ENCODE data around the gene NINL. TPM values are rescaled to one million over a fixed set of nuclear protein-coding genes. Genes with fewer than 3 reads are reported as not detected.

NINL gene
- total RNA-seq, 1 donor from 2014 or later, result 86.8 TPM

DNA sequence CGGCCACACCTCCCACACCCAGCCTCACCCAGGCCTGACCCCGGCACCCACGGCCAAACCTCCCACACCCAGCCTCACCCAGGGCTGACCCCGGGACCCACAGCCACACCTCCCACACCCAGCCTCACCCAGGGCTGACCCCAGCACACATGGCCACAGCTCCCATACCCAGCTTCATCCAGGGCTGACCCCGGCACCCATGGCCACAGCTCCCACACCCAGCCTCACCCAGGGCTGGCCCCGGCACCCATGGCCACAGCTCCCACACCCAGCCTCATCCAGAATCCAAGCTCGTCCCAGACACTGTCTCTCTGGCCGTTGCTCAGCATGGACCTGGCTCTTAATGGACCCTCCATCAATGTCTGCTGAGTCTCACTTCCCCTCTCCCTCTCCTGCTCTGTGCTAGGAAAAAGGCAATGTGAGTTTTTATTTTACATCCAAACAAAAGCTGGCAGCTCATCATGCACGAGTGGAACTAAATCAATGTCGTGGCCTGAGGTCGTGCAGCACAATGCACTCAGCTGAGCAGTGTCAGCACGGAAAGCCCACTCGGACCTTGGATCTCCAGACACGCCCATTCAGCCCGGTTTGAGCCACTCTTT lies 36.1 kb downstream of the NINL start:
- Mint-ChIP-seq H3K4me1 (ENCODE audit: low read depth, unreplicated experiment) (peaks cover 59% of the 10 kb centered on the region), H3K36me3 (ENCODE audit: unreplicated experiment) (no peaks in the 10 kb centered on the region), H3K27ac (ENCODE audit: unreplicated experiment) (peak overlapping the region; percentile 64), H3K27me3 (ENCODE audit: unreplicated experiment) (peaks cover 4% of the 10 kb centered on the region), H3K4me3 (ENCODE audit: unreplicated experiment) (peak overlapping the region; percentile 41), H3K9me3 (ENCODE audit: unreplicated experiment) (peaks cover 6% of the 10 kb centered on the region)
- no peak for DNase-seq
- TF ChIP-seq, protein P1, sequence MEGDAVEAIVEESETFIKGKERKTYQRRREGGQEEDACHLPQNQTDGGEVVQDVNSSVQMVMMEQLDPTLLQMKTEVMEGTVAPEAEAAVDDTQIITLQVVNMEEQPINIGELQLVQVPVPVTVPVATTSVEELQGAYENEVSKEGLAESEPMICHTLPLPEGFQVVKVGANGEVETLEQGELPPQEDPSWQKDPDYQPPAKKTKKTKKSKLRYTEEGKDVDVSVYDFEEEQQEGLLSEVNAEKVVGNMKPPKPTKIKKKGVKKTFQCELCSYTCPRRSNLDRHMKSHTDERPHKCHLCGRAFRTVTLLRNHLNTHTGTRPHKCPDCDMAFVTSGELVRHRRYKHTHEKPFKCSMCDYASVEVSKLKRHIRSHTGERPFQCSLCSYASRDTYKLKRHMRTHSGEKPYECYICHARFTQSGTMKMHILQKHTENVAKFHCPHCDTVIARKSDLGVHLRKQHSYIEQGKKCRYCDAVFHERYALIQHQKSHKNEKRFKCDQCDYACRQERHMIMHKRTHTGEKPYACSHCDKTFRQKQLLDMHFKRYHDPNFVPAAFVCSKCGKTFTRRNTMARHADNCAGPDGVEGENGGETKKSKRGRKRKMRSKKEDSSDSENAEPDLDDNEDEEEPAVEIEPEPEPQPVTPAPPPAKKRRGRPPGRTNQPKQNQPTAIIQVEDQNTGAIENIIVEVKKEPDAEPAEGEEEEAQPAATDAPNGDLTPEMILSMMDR (IDR thresholded peaks at IDR 0.05; ENCODE audit: partially characterized antibody, unreplicated experiment), result no peak

DNA sequence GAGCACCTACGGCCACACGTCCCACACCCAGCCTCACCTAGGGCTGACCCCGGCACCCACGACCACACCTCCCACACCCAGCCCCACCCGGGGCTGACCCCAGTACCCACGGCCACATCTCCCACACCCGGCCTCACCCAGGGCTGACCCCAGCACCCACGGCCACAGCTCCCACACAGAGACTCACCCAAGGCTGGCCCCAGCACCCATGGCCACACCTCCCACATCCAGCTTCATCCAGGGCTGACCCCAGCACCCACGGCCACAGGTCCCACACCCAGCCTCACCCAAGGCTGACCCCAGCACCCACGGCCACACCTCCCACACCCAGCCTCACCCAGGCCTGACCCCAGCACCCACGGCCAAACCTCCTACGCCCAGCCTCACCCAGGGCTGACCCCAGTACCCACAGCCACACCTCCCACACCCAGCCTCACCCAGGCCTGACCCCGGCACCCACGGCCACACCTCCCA lies 36.7 kb downstream of the NINL start:
- no peak overlapping the region for H3K27ac Mint-ChIP-seq (ENCODE audit: unreplicated experiment)
- peaks cover 53% of the 10 kb centered on the region for H3K4me1 Mint-ChIP-seq (ENCODE audit: low read depth, unreplicated experiment)
- H3K27me3 Mint-ChIP-seq (ENCODE audit: unreplicated experiment), result peaks cover 4% of the 10 kb centered on the region
- TF ChIP-seq, protein P1 (IDR thresholded peaks at IDR 0.05; ENCODE audit: partially characterized antibody, unreplicated experiment), result no peak
- DNase-seq, result no peak
- no peaks in the 10 kb centered on the region for H3K36me3 Mint-ChIP-seq (ENCODE audit: unreplicated experiment)
- H3K4me3 Mint-ChIP-seq (ENCODE audit: unreplicated experiment), result no peak overlapping the region
- H3K9me3 Mint-ChIP-seq (ENCODE audit: unreplicated experiment), result peaks cover 6% of the 10 kb centered on the region

DNA sequence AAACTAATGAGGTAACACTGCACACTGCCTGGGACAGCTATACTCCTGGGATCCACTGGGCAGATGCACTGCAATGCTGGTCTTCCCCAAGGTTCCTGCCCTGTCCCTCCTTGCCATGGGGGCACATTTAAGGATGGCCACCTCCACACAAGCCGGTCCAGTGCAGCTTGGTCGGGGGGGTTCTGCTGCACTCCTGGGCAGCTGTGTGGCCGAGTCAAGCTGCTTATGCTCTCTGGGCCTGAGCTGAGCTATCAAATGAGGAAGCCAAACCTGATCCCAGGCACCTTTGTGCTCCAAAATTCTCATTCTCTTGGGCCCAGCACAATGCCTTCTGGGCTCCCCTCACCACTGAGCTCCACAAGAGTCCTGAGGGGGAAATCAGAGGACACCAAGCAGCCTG lies 37.3 kb downstream of the NINL start:
- TF ChIP-seq, protein P1 (IDR thresholded peaks at IDR 0.05; ENCODE audit: partially characterized antibody, unreplicated experiment), result no peak
- H3K4me1 Mint-ChIP-seq (ENCODE audit: low read depth, unreplicated experiment), result peaks cover 49% of the 10 kb centered on the region
- H3K27ac Mint-ChIP-seq (ENCODE audit: unreplicated experiment), result no peak overlapping the region
- H3K27me3 Mint-ChIP-seq (ENCODE audit: unreplicated experiment), result peaks cover 4% of the 10 kb centered on the region
- no peaks in the 10 kb centered on the region for H3K36me3 Mint-ChIP-seq (ENCODE audit: unreplicated experiment)
- DNase-seq, result no peak
- H3K9me3 Mint-ChIP-seq (ENCODE audit: unreplicated experiment), result peaks cover 4% of the 10 kb centered on the region
- H3K4me3 Mint-ChIP-seq (ENCODE audit: unreplicated experiment), result no peak overlapping the region

DNA sequence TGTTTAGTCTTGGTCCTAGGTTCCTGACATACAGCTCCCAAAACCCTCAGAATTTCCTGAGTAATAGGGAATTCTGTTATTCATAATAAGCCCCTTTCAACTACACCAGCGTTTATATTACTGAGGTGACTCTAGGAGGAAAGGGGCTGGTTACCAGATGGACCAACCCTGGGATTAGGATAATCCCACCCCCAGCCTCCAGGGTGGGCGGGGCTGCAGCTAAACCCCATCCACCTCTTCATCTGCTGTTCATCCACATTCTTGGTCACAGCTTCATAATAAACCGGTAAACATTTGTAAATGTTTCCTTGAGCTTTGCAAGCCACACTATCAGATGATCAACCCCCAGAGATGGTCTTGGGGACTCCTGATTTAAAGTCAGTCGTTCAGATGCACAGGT lies 38.3 kb downstream of the NINL start:
- H3K36me3 Mint-ChIP-seq (ENCODE audit: unreplicated experiment), result no peaks in the 10 kb centered on the region
- H3K4me3 Mint-ChIP-seq (ENCODE audit: unreplicated experiment), result no peak overlapping the region
- no peak overlapping the region for H3K27ac Mint-ChIP-seq (ENCODE audit: unreplicated experiment)
- H3K4me1 Mint-ChIP-seq (ENCODE audit: low read depth, unreplicated experiment), result peaks cover 47% of the 10 kb centered on the region
- TF ChIP-seq, protein P1 (IDR thresholded peaks at IDR 0.05; ENCODE audit: partially characterized antibody, unreplicated experiment), result no peak
- peaks cover 4% of the 10 kb centered on the region for H3K9me3 Mint-ChIP-seq (ENCODE audit: unreplicated experiment)
- H3K27me3 Mint-ChIP-seq (ENCODE audit: unreplicated experiment), result peaks cover 4% of the 10 kb centered on the region
- no peak for DNase-seq

DNA sequence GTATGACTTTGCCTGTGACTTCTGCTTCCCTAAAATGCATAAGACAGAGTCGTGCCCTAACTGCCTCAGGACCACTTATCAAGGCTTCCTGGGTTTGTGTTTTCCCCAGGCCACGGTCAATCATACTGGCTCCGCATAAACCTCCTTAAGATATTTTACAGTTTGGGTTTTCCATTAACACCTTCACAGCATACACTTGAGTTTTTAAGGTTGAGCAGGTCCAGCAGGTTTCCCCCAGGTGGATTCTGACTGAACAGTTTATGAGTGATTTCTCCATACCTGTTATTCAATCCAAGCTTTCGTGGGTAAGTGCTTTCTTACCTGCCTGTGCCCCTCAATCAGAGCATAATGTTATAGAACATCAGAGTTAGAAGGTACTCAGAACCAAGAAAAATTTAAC lies 39.3 kb downstream of the NINL start:
- H3K4me3 Mint-ChIP-seq (ENCODE audit: unreplicated experiment), result no peak overlapping the region
- H3K9me3 Mint-ChIP-seq (ENCODE audit: unreplicated experiment), result peaks cover 4% of the 10 kb centered on the region
- TF ChIP-seq, protein P1 (IDR thresholded peaks at IDR 0.05; ENCODE audit: partially characterized antibody, unreplicated experiment), result no peak
- H3K36me3 Mint-ChIP-seq (ENCODE audit: unreplicated experiment), result no peaks in the 10 kb centered on the region
- H3K27ac Mint-ChIP-seq (ENCODE audit: unreplicated experiment), result no peak overlapping the region
- DNase-seq, result no peak
- peaks cover 38% of the 10 kb centered on the region for H3K4me1 Mint-ChIP-seq (ENCODE audit: low read depth, unreplicated experiment)
- H3K27me3 Mint-ChIP-seq (ENCODE audit: unreplicated experiment), result peaks cover 4% of the 10 kb centered on the region
